Loucy (cell line): ENCODE measurements around the gene PRIMA1.

ENCODE experiments used
- H2AFZ ChIP-seq: fragments of 200-600 bp; sonication (generic); 2 replicates; pipeline ENCODE4 v1.6.0; 2016; ENCODE audit warnings: antibody characterized with exemption, mild to moderate bottlenecking, low read length, moderate library complexity
- H3F3A ChIP-seq: fragments of 200-600 bp; 2 replicates; pipeline ENCODE4 v1.6.0; 2016; ENCODE audit warnings: antibody characterized with exemption, low read depth, mild to moderate bottlenecking
- H3K27me3 ChIP-seq: fragments of 200-600 bp; sonication (generic); 2 replicates; pipeline ENCODE4 v1.6.1; 2014; ENCODE audit warnings: low read length, mild to moderate bottlenecking; ENCODE audit not compliant: insufficient read depth, poor library complexity, severe bottlenecking
- H3K36me3 ChIP-seq: fragments of 200-600 bp; sonication (generic); 2 replicates; pipeline ENCODE4 v1.6.1; 2016; ENCODE audit warnings: low read length; ENCODE audit not compliant: insufficient read depth
- H3K4me1 ChIP-seq: fragments of 200-600 bp; sonication (generic); 2 replicates; pipeline ENCODE4 v1.5.1; 2014; ENCODE audit warnings: low read length, mild to moderate bottlenecking; ENCODE audit not compliant: insufficient read depth, poor library complexity, severe bottlenecking
- H3K4me2 ChIP-seq: fragments of 200-600 bp; sonication (generic); 2 replicates; pipeline ENCODE4 v1.6.0; 2014; ENCODE audit warnings: antibody characterized with exemption, low read length, low read depth, mild to moderate bottlenecking; ENCODE audit not compliant: poor library complexity, severe bottlenecking
- H3K4me3 ChIP-seq: fragments of 200-600 bp; sonication (generic); 2 replicates; pipeline ENCODE4 v1.5.1; 2014; ENCODE audit warnings: low read length, mild to moderate bottlenecking, mixed read lengths; ENCODE audit not compliant: poor library complexity, severe bottlenecking
- H3K79me2 ChIP-seq: fragments of 200-600 bp; sonication (generic); 2 replicates; pipeline ENCODE4 v1.6.1; 2014; ENCODE audit warnings: low read length; ENCODE audit not compliant: insufficient read depth
- H3K9ac ChIP-seq: fragments of 200-600 bp; sonication (generic); 2 replicates; pipeline ENCODE4 v1.6.0; 2014; ENCODE audit warnings: mild to moderate bottlenecking, low read depth, low read length, moderate library complexity; ENCODE audit not compliant: poor library complexity, severe bottlenecking
- H3K9me2 ChIP-seq: fragments of 200-600 bp; sonication (generic); replicated peaks from 2 replicates; pipeline ENCODE4 v1.6.1; 2016; ENCODE audit warnings: low read depth, low read length, mixed read lengths
- H3K9me3 ChIP-seq: fragments of 200-600 bp; sonication (generic); 2 replicates; pipeline ENCODE4 v1.6.1; 2014; ENCODE audit warnings: mild to moderate bottlenecking, antibody characterized with exemption, low read length, low read depth; ENCODE audit not compliant: insufficient read depth
- H4K20me1 ChIP-seq: fragments of 200-600 bp; sonication (generic); 2 replicates; pipeline ENCODE4 v1.6.0; 2014; ENCODE audit warnings: antibody characterized with exemption, low read length, mild to moderate bottlenecking; ENCODE audit not compliant: insufficient read depth, poor library complexity, severe bottlenecking
- EZH2phosphoT487 ChIP-seq: fragments of 200-600 bp; IDR thresholded peaks from 2 replicates; pipeline ENCODE4 v1.6.1; 2018; ENCODE audit warnings: antibody characterized with exemption, mild to moderate bottlenecking, moderate library complexity, borderline replicate concordance
- TF ChIP-seq, protein P1 (sequence below): fragments of 200-600 bp; sonication (generic); conservative IDR thresholded peaks from 2 replicates; pipeline ENCODE4 v1.5.1; 2014; ENCODE audit warnings: mild to moderate bottlenecking, antibody characterized with exemption, low read length

Gene PRIMA1

DNA sequence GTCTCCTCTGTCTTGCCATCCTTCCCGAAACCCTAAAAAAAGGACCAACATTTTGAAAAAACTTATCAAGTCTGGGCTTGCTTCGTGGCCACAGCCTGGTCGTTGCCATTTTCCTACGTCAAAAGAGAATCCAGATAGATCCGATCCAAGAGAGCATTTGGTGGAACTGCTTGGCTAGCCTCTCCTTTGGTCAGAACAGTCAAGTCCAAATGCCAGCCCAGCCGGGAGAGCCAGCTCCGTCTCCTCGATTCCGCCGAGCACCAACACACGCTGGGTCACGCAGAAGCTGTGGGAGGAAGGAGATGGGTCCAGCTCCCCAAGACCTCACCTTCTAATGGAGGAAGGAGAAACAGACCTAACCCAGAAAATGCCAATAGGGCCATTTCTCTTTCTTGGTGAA, 9.3 kb upstream of the PRIMA1 start:
- no peak overlapping the region for H3K4me2 ChIP-seq
- H4K20me1 ChIP-seq, result no peaks in the 10 kb centered on the region
- TF ChIP-seq, protein P1, sequence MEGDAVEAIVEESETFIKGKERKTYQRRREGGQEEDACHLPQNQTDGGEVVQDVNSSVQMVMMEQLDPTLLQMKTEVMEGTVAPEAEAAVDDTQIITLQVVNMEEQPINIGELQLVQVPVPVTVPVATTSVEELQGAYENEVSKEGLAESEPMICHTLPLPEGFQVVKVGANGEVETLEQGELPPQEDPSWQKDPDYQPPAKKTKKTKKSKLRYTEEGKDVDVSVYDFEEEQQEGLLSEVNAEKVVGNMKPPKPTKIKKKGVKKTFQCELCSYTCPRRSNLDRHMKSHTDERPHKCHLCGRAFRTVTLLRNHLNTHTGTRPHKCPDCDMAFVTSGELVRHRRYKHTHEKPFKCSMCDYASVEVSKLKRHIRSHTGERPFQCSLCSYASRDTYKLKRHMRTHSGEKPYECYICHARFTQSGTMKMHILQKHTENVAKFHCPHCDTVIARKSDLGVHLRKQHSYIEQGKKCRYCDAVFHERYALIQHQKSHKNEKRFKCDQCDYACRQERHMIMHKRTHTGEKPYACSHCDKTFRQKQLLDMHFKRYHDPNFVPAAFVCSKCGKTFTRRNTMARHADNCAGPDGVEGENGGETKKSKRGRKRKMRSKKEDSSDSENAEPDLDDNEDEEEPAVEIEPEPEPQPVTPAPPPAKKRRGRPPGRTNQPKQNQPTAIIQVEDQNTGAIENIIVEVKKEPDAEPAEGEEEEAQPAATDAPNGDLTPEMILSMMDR, result no peak
- TF ChIP-seq EZH2phosphoT487, result no peak
- H3K9me3 ChIP-seq, result no peaks in the 10 kb centered on the region
- H3K4me1 ChIP-seq, result no peaks in the 10 kb centered on the region
- no peak overlapping the region for H3K4me3 ChIP-seq
- H3K9ac ChIP-seq, result no peak overlapping the region
- H3K27me3 ChIP-seq, result no peaks in the 10 kb centered on the region
- no peaks in the 10 kb centered on the region for H3F3A ChIP-seq
- H2AFZ ChIP-seq, result no peak overlapping the region
- no peaks in the 10 kb centered on the region for H3K9me2 ChIP-seq
- H3K79me2 ChIP-seq, result no peaks in the 10 kb centered on the region
- H3K36me3 ChIP-seq, result no peaks in the 10 kb centered on the region

DNA sequence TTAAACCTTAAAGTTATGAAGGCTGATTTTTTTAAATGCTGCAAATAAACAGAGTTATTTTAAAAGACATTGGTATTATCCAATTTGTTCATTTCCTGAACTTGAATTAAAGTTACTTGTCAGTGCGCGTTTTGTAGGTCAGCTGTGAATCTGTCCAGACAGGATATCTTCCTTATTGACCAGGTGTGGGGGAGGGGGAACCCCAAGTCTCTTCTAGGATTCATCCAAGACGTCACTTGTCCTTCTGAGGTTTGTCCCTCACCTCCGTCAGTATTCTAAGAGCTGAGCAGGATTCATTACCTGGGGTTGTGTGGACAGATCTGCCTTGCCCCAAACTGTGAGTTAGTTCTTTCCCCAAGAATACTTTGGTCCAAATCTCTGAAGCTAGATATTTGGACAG, 8.8 kb upstream of the PRIMA1 start:
- no peak overlapping the region for H3K4me2 ChIP-seq
- no peak overlapping the region for H3K9ac ChIP-seq
- H3K4me1 ChIP-seq, result no peaks in the 10 kb centered on the region
- no peak overlapping the region for H2AFZ ChIP-seq
- no peaks in the 10 kb centered on the region for H3F3A ChIP-seq
- TF ChIP-seq, protein P1, result no peak
- TF ChIP-seq EZH2phosphoT487, result no peak
- no peaks in the 10 kb centered on the region for H3K27me3 ChIP-seq
- H3K9me2 ChIP-seq, result no peaks in the 10 kb centered on the region
- H3K36me3 ChIP-seq, result no peaks in the 10 kb centered on the region
- H4K20me1 ChIP-seq, result no peaks in the 10 kb centered on the region
- H3K79me2 ChIP-seq, result no peaks in the 10 kb centered on the region
- H3K4me3 ChIP-seq, result no peak overlapping the region
- H3K9me3 ChIP-seq, result no peaks in the 10 kb centered on the region

DNA sequence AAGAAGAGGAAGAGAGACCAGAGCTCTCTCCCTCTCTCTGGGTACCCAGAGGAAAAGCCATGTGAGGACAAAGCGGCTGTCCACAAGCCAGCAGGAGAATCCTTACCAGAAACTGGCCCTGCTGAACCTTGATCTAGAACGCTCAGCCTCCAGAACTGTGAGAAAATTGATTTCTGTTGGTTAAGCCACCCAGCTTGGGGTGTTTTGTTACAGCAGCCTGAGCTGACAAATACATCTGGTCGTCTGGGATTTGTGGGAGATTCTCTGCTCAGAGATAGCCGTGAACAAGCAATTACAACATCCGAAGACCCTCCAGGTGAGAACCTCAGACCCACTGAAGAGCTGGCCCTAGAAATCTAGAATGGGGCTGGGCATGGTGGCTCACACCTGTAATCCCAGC, 6.5 kb upstream of the PRIMA1 start:
- Histone ChIP-seq H3K9me2 (no peaks in the 10 kb centered on the region), H4K20me1 (no peaks in the 10 kb centered on the region), H3K4me2 (no peak overlapping the region), H3K4me3 (no peak overlapping the region), H2AFZ (no peak overlapping the region), H3K36me3 (no peaks in the 10 kb centered on the region), H3K9ac (no peak overlapping the region), H3K9me3 (no peaks in the 10 kb centered on the region), H3K4me1 (no peaks in the 10 kb centered on the region), H3K79me2 (no peaks in the 10 kb centered on the region), H3F3A (no peaks in the 10 kb centered on the region), H3K27me3 (no peaks in the 10 kb centered on the region)
- TF ChIP-seq, protein P1, result no peak
- no peak for TF ChIP-seq EZH2phosphoT487
